HG03442 (cell line): ENCODE data around the gene LRRC15.

Source experiments
- ATAC-seq: cut with Tn5 transposase; IDR thresholded peaks from one replicate; pipeline ENCODE4 v1.9.1; 2021; ENCODE audit warnings: mild to moderate bottlenecking, moderate library complexity; ENCODE audit not compliant: unreplicated experiment

Gene LRRC15

GRCh38 chr3:194386066-194386465, 16.5 kb upstream of the LRRC15 start:
- no peak for ATAC-seq

- ATAC-seq: no peak
Observed at GRCh38 chr3:194384569-194385001, 15.0 kb upstream of the LRRC15 start.

GRCh38 chr3:194384156-194384555, 14.6 kb upstream of the LRRC15 start:
- ATAC-seq: no peak

- no peak for ATAC-seq
Observed at GRCh38 chr3:194383276-194383940, 13.9 kb upstream of the LRRC15 start.

- ATAC-seq: no peak
Observed at GRCh38 chr3:194382892-194383223, 13.3 kb upstream of the LRRC15 start.

GRCh38 chr3:194382196-194382891, 12.8 kb upstream of the LRRC15 start:
- ATAC-seq: no peak

GRCh38 chr3:194381460-194381875, 11.9 kb upstream of the LRRC15 start:
- no peak for ATAC-seq

- ATAC-seq: no peak
Observed at GRCh38 chr3:194380326-194380725, 10.8 kb upstream of the LRRC15 start.

- no peak for ATAC-seq
Observed at GRCh38 chr3:194379651-194380050, 10.1 kb upstream of the LRRC15 start.

- no peak for ATAC-seq
Observed at GRCh38 chr3:194379231-194379630, 9.7 kb upstream of the LRRC15 start.

GRCh38 chr3:194377708-194378107, 8.2 kb upstream of the LRRC15 start:
- ATAC-seq: no peak

GRCh38 chr3:194376241-194376560, 6.7 kb upstream of the LRRC15 start:
- no peak for ATAC-seq

GRCh38 chr3:194375473-194376240, 6.1 kb upstream of the LRRC15 start:
- no peak for ATAC-seq

GRCh38 chr3:194374935-194375334, 5.4 kb upstream of the LRRC15 start:
- ATAC-seq: no peak

- no peak for ATAC-seq
Observed at GRCh38 chr3:194373899-194374298, 4.4 kb upstream of the LRRC15 start.

GRCh38 chr3:194373028-194373427, 3.5 kb upstream of the LRRC15 start:
- no peak for ATAC-seq

- no peak for ATAC-seq
Observed at GRCh38 chr3:194370753-194371152, 1.2 kb upstream of the LRRC15 start.

- no peak for ATAC-seq
Observed at GRCh38 chr3:194368918-194369317, 625 bp downstream of the LRRC15 start.

- no peak for ATAC-seq
Observed at GRCh38 chr3:194367992-194368841, 1.3 kb downstream of the LRRC15 start.

- ATAC-seq: no peak
Observed at GRCh38 chr3:194365978-194366490, 3.5 kb downstream of the LRRC15 start.

- no peak for ATAC-seq
Observed at GRCh38 chr3:194365526-194365925, 4.0 kb downstream of the LRRC15 start.
